K562 (cell line): ENCODE results near the gene CALM3. TPM values are rescaled to one million over a fixed set of nuclear protein-coding genes. Genes with fewer than 3 reads are reported as not detected.

Source experiments
- FOXO4 ChIP-seq: fragments of 450-650 bp; formaldehyde crosslinking; IDR thresholded peaks from 2 replicates; pipeline ENCODE4 v1.4.0; 2020; ENCODE audit warnings: mild to moderate bottlenecking, moderate library complexity
- FUS ChIP-seq: fragments of 200-400 bp; formaldehyde crosslinking; optimal IDR thresholded peaks from 2 replicates; pipeline ENCODE3; 2017; ENCODE audit warnings: low read depth, low read length
- GATA2 ChIP-seq: sonication (generic); formaldehyde crosslinking; IDR thresholded peaks from 2 replicates; pipeline ENCODE4 v1.4.0; 2020; ENCODE audit warnings: mild to moderate bottlenecking, missing genetic modification reagents
- IRF1 ChIP-seq: sonication (generic); formaldehyde crosslinking; IDR thresholded peaks from 2 replicates; pipeline ENCODE4 v1.8.0; 2022; ENCODE audit warnings: missing genetic modification reagents, mild to moderate bottlenecking, borderline replicate concordance
- MBD1 ChIP-seq: fragments of 250-450 bp; sonication (Bioruptor Pico); IDR thresholded peaks from 2 replicates; pipeline ENCODE4 v1.8.0; 2022; ENCODE audit warnings: inconsistent platforms
- NCOA6 ChIP-seq: fragments of 450-650 bp; IDR thresholded peaks from 2 replicates; pipeline ENCODE4 v1.6.1; 2017; ENCODE audit warnings: mild to moderate bottlenecking
- NCOR1 ChIP-seq: fragments of 450-650 bp; IDR thresholded peaks from 2 replicates; pipeline ENCODE4 v1.6.1; 2016; ENCODE audit warnings: mild to moderate bottlenecking, moderate library complexity
- SAFB2 ChIP-seq: fragments of 200-400 bp; formaldehyde crosslinking; IDR thresholded peaks from 2 replicates; pipeline ENCODE4 v1.6.1; 2018; ENCODE audit warnings: borderline replicate concordance, low read length, low read depth, moderate library complexity; ENCODE audit not compliant: severe bottlenecking
- SRSF1 ChIP-seq: fragments of 200-400 bp; formaldehyde crosslinking; IDR thresholded peaks from 2 replicates; pipeline ENCODE4 v1.6.1; 2017; ENCODE audit warnings: mild to moderate bottlenecking, low read depth, low read length, moderate library complexity
- TBL1XR1 ChIP-seq, 2 experiments: IDR thresholded peaks; 2 replicates each; pipeline ENCODE4 v1.6.1; 2012; ENCODE audit warnings: improper control_type of control experiment in 2 of 2, low read length in 2 of 2, mild to moderate bottlenecking in 1 of 2
- TGIF2 ChIP-seq: sonication (generic); formaldehyde crosslinking; IDR thresholded peaks from 2 replicates; pipeline ENCODE4 v1.8.1; 2022; ENCODE audit warnings: mild to moderate bottlenecking, missing genetic modification reagents, moderate library complexity
- TRIM25 ChIP-seq: fragments of 450-650 bp; IDR thresholded peaks from 2 replicates; pipeline ENCODE4 v1.7.0; 2016; ENCODE audit warnings: borderline replicate concordance
- ZFP1 ChIP-seq: fragments of 450-650 bp; formaldehyde crosslinking; IDR thresholded peaks from 2 replicates; pipeline ENCODE4 v1.4.0; 2020; ENCODE audit warnings: mild to moderate bottlenecking, mixed read lengths
- ZNF140 ChIP-seq: fragments of 250-450 bp; sonication (Bioruptor Pico); IDR thresholded peaks from 2 replicates; pipeline ENCODE4 v1.8.0; 2021; ENCODE audit warnings: moderate library complexity, mild to moderate bottlenecking, inconsistent platforms
- ZNF408 ChIP-seq: fragments of 250-450 bp; sonication (Bioruptor Pico); IDR thresholded peaks from 2 replicates; pipeline ENCODE4 v1.4.0; 2020; ENCODE audit warnings: low read depth, mild to moderate bottlenecking, moderate library complexity
- ZNF449 ChIP-seq: fragments of 250-450 bp; sonication (Bioruptor Pico); IDR thresholded peaks from 2 replicates; pipeline ENCODE4 v1.8.0; 2022; ENCODE audit warnings: moderate library complexity, mild to moderate bottlenecking, inconsistent platforms
- ZNF696 ChIP-seq: fragments of 250-450 bp; sonication (Bioruptor Pico); conservative IDR thresholded peaks from 2 replicates; pipeline ENCODE4 v1.4.0; 2020; ENCODE audit warnings: mild to moderate bottlenecking, moderate library complexity
- ZNF778 ChIP-seq: fragments of 450-650 bp; formaldehyde crosslinking; IDR thresholded peaks from 2 replicates; pipeline ENCODE4 v1.4.0; 2020; ENCODE audit warnings: mild to moderate bottlenecking, moderate library complexity
- polyA plus RNA-seq, 8 experiments: library from polyadenylated mRNA; depleted of rRNA in 4 of 8; stranded (reverse) in 5 of 8; unstranded in 3 of 8; fragments of >200 nt; fragmentation: Nextera tagmentation in 2 of 8; fragmentation: Illumina TruSeq in 1 of 8; extraction: Ambion mirVana in 2 of 8; extraction: Trizol in 1 of 8; gene quantifications; 2 replicates each; pipeline versions ENCODE4 v1.2.1 to v1.2.3, GENCODE V29; 2011 to 2014; ENCODE audit warnings: inconsistent platforms in 1 of 8, missing spikeins in 1 of 8
- total RNA-seq, 7 experiments: library from RNA; depleted of rRNA in 6 of 7; stranded (reverse); fragments of >200 nt in 6 of 7; fragmentation: Illumina TruSeq in 2 of 7; extraction: Trizol in 2 of 7; gene quantifications; 2 replicates each; pipeline versions ENCODE4 v1.2.1 to v1.2.3, GENCODE V29; 2011 to 2021; ENCODE audit warnings: low replicate concordance in 1 of 7

The CALM3 gene
- total and polyA plus RNA-seq, 9 of the 15 experiments (the other 6 are each of a cell fraction or from before 2014, with no cell fraction given): 34.6 to 350 (median 156) TPM

- no peak for TF ChIP-seq FOXO4 (CRISPR knock-in tag)
- TF ChIP-seq MBD1 (CRISPR knock-in tag): no peak
- no peak for TF ChIP-seq TRIM25
- no peak for TF ChIP-seq SAFB2
- no peak for TF ChIP-seq ZNF778 (CRISPR knock-in tag)
- no peak for TF ChIP-seq ZFP1 (CRISPR knock-in tag)
- TF ChIP-seq IRF1 (CRISPR knock-in tag): no peak
- TF ChIP-seq ZNF696 (CRISPR knock-in tag): no peak
- TF ChIP-seq NCOA6: no peak
- TF ChIP-seq ZNF408 (CRISPR knock-in tag): no peak
- TF ChIP-seq GATA2 (CRISPR knock-in tag): peak; percentile 75
- peak; percentile 77 for TF ChIP-seq NCOR1
- TF ChIP-seq SRSF1: no peak
- TF ChIP-seq ZNF140 (CRISPR knock-in tag): no peak
- TF ChIP-seq TGIF2 (CRISPR knock-in tag): no peak
- TF ChIP-seq ZNF449 (CRISPR knock-in tag): no peak
- no peak for TF ChIP-seq TBL1XR1 (IDR thresholded peaks at IDR 0.05; ENCODE audit: low read length in 2 of 2)
- TF ChIP-seq FUS: no peak
Measured at GRCh38 chr19:46629546-46630025, 28.5 kb downstream of the CALM3 start (continued).
